Activated T-helper 1 cell treated with anti-CD3 and anti-CD28 coated beads, Interleukin-2, amount 50 U/mL, for 16 hours (primary cell): ENCODE data around the gene GDF7.
"Not testable (repeated sequence)": the region's sequence is repeated elsewhere in the genome, so short reads cannot be mapped to it uniquely, and the experiment has no call there.

Source experiments
- DNase-seq, 2 donors: peaks; one replicate each; pipeline ENCODE4 v3.0.0-alpha.2; 2020; ENCODE audit warnings: low read depth in 1 of 2, low spot score in 1 of 2

The GDF7 gene

DNA sequence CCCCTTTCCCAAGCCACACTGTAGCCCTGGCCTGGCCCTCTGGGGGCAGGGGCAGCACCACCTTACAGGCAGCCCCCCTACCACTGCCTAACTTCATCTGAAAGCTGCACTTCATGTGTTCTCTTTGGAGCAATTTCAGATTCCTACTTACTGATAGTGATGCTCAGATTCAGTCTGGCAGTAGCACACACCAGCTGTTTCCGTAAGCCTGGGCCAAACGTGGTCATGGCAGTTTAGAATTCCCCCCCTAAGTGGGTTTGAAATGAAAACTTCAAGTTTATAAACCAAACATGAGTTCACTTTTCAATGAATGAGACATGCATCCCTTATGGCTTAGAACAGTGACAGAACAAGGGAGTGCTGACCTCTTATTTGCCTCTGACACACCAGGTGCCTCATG lies 29.4 kb downstream of the GDF7 start:
- no peak for DNase-seq

DNA sequence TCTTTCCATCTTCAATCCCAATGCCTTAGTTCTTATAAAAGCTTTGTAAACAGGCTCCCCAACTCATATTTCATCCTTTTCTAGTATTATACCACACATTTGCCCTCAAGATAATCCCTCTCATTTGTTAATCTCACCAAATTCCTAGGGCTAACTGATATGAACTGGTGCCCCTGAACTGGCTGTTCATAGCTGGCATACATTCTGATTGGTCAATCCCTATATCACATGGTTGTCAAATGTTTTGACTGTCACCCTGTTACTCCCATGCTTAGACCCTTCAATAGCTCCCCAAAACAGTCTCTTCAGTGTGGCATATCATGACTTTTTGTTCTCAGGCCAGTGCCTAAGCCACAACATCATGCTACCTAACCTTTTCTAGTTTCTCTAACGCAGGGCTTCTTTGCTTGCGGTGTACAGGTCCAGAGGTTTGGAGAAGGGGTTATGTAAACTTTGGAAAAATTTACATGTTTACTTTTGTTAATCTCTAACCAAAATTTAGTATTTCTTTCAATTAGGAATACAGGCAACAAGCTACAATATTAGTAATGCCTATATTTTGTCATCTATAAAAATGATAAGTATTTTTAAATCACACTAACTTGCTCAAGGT lies 30.5 kb downstream of the GDF7 start:
- no peak for DNase-seq

DNA sequence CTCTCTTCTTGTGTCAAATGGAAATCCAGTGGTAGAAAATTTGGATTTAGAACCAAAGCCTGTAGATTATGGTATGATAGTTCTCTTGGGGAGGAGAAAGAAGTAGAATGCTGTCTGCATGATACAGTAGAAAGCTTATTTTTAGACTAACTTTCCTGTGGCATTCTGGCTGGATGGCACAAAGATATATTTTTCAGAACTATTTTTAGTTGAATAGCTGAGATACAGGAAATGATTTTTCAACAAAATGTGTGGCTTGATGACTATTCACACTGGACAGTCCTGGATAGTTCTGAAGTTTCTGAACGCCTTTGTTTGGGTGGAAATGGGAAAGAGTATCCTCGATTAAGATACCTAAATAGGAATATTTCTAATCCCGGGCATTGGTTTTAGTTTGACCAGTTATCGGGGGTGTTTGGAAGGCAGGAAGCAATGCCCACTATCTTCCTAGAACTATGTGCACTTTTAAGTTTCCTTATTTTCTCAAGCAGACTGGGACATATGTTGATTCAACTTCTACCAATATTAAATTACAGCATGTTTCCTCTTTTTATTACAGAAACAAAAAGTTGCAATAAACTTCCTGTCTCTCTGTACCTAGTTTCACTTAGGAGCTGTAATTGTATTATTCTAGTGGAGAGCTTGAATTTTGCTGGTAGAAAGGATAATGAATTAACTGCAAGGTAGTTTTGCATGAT lies 32.1 kb downstream of the GDF7 start:
- DNase-seq = no peak

DNA sequence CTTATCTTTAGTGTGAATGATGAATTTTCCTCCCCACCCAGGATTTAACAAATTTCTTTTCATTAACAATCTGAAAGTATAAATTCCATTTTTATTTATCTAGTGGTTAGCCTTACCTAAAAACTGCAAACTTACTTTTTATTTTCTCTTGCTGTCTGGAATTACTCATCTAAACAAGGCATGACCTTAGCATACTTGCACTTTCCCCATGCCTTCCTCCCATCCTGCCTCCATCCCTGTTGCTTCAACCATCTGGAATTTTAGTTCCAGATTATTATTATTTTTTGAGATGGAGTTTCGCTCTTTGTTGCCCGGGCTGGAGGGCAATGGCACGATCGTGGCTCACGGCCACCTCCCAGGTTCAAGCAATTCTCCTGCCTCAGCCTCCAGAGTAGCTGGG lies 35.6 kb downstream of the GDF7 start:
- no peak for DNase-seq

DNA sequence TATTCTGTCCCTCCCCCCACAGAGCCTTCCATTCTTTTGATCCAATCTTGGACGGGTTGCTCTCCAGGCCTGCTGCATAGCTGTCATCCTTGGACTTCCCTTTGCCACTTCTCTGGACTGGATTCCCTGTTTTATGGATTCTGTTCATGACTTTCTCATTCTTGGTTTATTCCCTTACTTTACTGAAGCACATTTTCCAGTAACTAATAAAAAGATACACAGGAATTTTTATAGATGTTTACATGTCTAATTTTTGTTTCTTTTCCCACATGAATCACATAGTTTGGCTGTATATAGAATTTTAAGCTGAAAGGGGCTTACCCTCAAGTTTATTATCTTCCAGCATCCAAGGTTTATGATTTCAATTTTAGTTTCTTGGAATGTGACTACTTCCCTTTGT lies 37.9 kb downstream of the GDF7 start:
- no peak for DNase-seq

DNA sequence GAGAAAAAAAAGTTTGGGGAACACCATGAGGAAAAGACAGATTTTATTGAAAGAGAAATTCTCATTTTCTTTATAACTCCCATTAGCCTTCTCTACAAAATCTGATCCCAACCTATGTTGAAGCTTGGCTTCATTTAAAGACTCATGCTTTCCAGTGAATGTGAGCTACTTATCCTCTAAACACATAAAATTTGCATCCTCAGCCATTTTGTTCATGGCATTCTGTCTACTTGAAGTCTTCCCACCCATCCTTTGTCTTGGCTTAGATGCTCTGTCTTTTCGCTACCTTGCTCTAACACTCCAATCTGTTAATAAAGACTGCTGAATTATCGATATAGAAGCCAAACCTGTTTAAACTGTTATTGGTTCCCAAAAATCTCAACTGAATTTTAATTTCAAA lies 39.3 kb downstream of the GDF7 start:
- DNase-seq = no peak

DNA sequence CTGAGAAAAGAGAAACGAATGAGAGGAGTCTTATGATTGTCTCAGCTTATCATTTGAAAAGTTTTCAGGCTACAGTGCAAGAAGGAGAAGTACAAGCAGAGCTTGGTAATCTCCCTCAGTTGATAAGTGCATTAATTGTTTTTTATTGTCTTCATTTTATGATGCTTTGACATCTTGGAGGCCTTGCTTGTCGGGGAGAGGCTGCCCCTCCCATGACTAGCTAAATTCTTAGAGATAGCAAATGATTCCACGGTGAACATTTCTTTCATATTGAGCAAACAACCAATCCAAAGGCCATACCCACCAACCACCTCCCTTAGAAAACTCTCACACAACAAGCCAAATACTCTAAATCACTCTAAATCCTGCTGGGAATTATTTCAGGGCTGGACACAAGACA lies 39.8 kb downstream of the GDF7 start:
- no peak for DNase-seq

DNA sequence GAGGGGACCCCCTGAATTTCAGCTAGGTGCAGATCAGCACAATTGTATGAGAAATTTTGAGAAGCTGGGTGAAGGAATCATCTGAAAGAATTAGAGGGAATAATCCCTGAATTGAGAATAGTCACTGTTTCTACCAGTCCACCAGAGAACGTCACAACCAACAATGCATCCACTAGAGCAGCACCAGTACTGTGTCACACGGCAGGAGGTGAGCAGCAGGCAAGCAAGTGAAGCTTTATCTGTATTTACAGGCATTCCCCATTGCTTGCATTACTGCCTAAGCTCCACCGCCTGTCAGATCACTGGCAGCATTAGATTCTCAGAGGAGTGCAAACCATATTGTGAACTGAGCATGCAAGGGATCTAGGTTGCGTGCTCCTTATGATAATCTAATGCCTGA lies 40.7 kb downstream of the GDF7 start:
- no peak for DNase-seq

DNA sequence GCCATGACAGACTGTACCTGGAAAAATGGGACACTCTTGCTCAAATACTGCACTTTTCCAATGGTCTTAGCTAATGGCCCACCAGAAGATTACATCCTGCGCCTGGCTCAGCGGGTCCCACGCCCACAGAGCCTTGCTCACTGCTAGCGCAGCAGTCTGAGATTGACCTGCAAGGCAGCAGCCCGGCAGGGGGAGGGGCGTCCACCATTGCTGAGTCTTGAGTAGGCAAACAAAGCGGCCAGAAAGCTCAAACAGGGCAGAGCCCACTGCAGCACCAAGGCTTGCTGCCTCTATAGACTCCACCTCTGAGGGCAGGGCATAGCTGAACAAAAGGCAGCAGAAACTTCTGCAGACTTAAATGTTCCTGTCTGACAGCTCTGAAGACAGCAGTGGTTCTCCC lies 44.7 kb downstream of the GDF7 start:
- DNase-seq = not testable (repeated sequence)

DNA sequence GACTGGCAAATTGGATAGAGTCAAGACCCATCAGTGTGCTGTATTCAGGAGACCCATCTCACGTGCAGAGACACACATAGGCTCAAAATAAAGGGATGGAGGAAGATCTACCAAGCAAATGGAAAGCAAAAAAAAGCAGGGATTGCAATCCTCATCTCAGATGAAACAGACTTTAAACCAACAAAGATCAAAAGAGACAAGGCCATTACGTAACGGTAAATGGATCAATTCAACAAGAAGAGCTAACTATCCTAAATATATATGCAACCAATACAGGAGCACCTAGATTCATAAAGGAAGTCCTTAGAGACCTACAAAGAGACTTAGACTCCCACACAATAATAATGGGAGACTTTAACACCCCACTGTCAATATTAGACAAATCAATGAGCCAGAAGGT lies 46.6 kb downstream of the GDF7 start:
- not testable (repeated sequence) for DNase-seq

DNA sequence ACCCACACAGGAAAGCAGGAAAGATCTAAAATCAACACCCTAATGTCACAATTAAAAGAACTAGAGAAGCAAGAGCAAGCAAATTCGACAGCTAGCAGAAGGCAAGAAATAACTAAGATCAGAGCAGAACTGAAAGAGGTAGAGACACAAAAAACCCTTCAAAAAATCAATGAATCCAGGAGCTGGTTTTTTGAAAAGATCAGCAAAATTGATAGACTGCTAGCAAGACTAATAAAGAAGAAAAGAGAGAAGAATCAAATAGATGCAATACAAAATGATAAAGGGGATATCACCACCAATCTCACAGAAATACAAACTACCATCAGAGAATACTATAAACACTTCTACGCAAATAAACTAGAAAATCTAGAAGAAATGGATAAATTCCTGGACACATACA lies 47.5 kb downstream of the GDF7 start:
- DNase-seq = not testable (repeated sequence)

DNA sequence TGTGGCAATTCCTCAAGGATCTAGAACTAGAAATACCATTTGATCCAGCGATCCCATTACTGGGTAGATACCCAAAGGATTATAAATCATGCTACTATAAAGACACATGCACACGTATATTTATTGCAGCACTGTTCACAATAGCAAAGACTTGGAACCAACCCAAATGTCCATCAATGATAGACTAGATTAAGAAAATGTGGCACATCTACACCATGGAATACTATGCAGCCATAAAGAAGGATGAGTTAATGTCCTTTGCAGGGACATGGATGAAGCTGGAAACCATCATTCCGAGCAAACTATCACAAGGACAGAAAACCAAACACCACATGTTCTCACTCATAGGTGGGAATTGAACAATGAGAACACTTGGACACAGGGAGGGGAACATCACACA lies 49.2 kb downstream of the GDF7 start:
- DNase-seq = not testable (repeated sequence)

DNA sequence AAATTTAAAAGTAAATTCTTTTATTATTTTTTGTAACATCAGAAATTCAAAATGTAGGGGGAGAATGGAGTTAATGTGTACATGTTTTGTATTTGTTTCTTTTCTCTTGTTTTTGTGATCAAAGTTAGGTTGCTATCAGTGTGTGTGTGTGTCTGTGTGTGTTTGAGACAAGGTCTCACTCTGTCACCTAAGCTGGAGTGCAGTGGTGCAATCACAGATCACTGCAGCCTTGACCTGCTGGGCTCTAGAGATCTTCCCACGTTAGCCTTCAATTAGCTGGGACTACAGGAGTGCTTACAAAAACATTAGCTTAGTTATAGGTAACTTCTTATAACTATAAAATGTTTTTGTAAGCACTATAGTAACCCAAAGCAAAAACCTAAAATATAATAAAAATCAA lies 50.7 kb downstream of the GDF7 start:
- DNase-seq = no peak

DNA sequence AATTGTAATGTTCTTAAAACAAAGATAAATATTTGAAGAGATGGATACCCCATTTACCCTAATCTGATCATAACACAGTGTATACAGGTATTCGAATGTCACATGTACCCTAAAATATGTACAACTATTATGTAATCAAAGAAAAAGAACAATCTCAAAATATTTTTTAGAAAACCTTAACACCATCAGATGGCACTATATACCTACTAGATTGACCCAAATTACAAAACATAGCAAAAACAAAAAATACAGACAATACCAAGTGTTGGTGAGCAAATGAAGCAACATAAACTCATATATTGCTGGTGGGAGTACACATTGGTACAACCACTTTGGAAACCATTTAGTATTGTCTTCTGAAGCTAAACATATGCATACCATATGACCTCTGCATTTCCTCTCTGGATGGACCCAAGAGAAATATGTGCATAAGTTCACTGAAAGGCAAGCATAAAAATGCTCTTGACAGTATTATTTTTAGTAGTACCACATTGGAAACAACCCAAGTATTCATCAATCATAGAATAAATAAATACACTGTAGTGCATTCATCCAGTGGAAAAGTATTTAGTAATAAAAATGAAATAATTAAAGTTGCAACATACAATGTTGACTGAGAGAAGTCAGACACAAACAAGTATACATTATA lies 55.8 kb downstream of the GDF7 start:
- no peak for DNase-seq

DNA sequence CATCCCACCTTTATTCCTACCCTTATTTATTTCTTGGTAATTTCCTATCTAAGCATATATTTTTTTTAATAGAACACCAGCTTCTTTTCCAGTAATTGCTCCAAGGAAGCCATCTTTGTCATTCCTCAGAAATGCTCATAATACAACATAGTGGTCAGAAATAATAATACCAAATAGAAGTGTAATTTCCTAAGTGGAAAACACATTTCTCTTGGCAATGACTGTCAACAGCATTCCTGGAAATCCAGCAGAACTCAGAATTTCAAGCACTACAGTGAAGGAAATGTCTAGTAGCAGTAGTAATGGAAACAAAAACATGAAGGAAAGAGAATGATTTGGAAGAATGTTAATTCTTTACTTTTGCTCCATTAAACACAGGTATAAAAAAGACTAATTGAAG lies 56.6 kb downstream of the GDF7 start:
- DNase-seq = no peak

DNA sequence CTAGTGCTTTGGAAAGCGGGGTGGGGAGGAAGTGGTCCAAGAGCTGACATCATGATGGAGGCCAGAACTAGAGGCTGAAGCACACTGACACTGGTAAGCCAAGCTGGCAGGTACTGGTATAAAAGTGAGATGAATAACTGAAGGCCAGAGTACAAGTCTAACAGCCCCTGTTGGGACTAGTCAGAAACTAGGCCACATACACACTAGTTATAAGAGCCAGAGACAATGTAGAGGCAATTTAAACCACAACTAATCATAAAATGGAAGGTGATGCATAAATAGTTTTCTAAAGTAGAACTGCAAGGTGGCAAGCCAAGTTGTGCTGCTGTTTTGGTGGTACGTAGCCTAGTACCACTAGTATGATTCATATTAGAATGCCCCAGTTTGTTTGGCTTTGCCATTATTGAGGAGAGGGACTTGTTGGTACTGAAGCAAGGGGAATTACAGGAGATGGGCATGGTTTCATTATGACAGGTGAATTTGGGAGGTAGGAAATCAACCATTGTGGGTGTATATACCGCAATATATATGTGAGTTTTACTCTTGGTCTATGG lies 57.6 kb downstream of the GDF7 start:
- no peak for DNase-seq

DNA sequence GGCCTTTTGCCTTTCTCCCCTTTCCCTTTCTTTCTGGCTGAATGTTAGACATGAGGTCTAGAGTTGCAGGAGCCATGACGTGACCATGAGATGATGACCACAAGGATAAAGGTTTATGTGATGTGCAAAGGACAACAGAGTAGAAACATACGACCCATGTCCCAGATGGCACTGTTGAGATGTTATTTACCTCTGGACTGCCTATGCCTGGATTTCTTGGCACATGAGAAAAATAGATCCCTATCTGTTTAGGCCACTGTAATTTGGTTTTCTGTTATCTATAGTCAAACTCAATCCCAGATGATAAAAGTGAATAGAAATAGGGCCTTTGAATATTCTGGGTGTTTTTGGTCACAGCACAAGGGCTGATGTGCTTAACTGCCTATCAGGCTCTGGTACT lies 58.8 kb downstream of the GDF7 start:
- no peak for DNase-seq

DNA sequence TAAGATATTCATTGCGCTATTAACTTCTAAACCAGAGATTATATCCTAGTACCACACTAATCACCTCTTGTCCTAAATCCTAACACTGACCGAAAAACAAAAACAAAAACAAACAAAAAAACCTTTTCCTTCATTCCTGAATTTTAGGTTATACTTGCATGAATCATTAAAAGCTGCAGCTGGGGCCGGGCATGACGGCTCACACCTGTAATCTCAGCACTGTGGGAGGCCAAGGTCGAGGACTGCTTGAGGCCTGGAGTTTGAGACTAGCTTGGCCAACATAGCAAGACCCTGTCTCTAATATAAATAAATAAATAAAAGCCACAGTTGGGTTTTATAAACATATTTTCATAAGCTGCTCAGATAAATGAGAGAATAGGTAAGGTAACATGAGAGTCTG lies 60.0 kb downstream of the GDF7 start:
- no peak for DNase-seq

DNA sequence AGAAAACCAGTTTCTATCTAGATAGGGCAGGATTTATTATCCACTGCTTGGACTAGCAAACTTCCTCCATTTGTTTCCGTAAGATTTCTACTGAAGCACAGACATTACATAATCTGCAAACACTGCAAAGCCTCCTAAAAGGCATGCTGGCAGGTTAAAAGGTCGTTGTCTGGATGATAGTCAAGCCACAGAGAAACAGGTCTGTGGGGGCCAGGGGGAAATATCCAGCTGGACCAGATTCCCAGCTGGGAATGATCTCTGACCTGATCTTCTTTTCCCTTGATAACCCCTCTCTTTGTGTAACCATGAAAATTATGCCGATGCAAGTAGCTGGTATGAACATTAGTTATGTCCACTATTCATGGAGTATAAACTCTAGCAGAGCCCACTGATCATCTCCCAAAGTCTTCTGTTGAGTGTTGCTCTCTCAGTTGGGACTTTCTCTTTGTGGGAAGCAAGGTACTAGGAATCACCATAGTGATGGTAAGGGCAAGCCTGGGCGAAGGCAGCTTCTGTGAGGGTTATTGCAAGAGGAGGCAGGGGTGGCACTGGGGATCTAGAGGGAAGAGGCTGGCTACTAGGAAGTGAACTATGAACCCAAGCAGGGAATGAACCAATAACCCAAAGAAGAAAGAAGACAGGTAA lies 61.3 kb downstream of the GDF7 start:
- DNase-seq = no peak
